SK-N-SH (cell line): ENCODE data around the gene HS1BP3.

ENCODE experiments used
- CTCF ChIP-seq: fragments of 200-600 bp; sonication (generic); IDR thresholded peaks from 2 replicates; pipeline ENCODE4 v1.6.1; 2017; ENCODE audit warnings: antibody characterized with exemption, mild to moderate bottlenecking, moderate library complexity
- EZH2phosphoT487 ChIP-seq: fragments of 200-600 bp; sonication (generic); IDR thresholded peaks from 2 replicates; pipeline ENCODE4 v1.6.1; 2017; ENCODE audit warnings: low read depth, mixed run types, mild to moderate bottlenecking, antibody characterized with exemption, moderate library complexity, borderline replicate concordance
- FOXJ3 ChIP-seq: sonication (generic); formaldehyde crosslinking; IDR thresholded peaks from 2 replicates; pipeline ENCODE4 v1.5.1; 2020; ENCODE audit warnings: mild to moderate bottlenecking, missing genetic modification reagents
- GABPA ChIP-seq: IDR thresholded peaks from 2 replicates; pipeline ENCODE4 v1.4.0; 2012; ENCODE audit warnings: low read depth, mild to moderate bottlenecking
- IRF3 ChIP-seq: fragments of 150-350 bp; IDR thresholded peaks from 2 replicates; pipeline ENCODE4 v1.6.1; 2016; ENCODE audit warnings: mild to moderate bottlenecking, low read depth, low read length
- JUND ChIP-seq: IDR thresholded peaks from 2 replicates; pipeline ENCODE4 v1.4.0; 2012
- MAX ChIP-seq: IDR thresholded peaks from 2 replicates; pipeline ENCODE4 v1.4.0; 2012; ENCODE audit warnings: low read depth
- MXI1 ChIP-seq: IDR thresholded peaks from 2 replicates; pipeline ENCODE4 v1.6.1; 2012; ENCODE audit warnings: mild to moderate bottlenecking, low read depth, low read length, improper control_type of control experiment
- NFIC ChIP-seq: IDR thresholded peaks from 2 replicates; pipeline ENCODE4 v1.4.0; 2012; ENCODE audit warnings: borderline replicate concordance
- POLR2AphosphoS5 ChIP-seq: IDR thresholded peaks from 2 replicates; pipeline ENCODE4 v1.6.1; 2012; ENCODE audit warnings: low read depth, low read length
- SIN3A ChIP-seq: IDR thresholded peaks from 2 replicates; pipeline ENCODE4 v1.6.1; 2012; ENCODE audit warnings: low read depth, mild to moderate bottlenecking, low read length, moderate library complexity, borderline replicate concordance
- TEAD4 ChIP-seq: IDR thresholded peaks from 2 replicates; pipeline ENCODE4 v1.4.0; 2012; ENCODE audit warnings: mild to moderate bottlenecking, borderline replicate concordance; ENCODE audit not compliant: insufficient read depth
- USF1 ChIP-seq: IDR thresholded peaks from 2 replicates; pipeline ENCODE4 v1.4.0; 2012; ENCODE audit warnings: low read depth, borderline replicate concordance
- YY1 ChIP-seq: IDR thresholded peaks from 2 replicates; pipeline ENCODE4 v1.4.0; 2012; ENCODE audit warnings: low read depth, mild to moderate bottlenecking

- no peak for TF ChIP-seq CTCF
- TF ChIP-seq TEAD4 = no peak
- TF ChIP-seq USF1 = no peak
- no peak for TF ChIP-seq JUND
- TF ChIP-seq MAX = no peak
- TF ChIP-seq IRF3 = no peak
- no peak for TF ChIP-seq EZH2phosphoT487
- TF ChIP-seq SIN3A = no peak
- TF ChIP-seq YY1 = no peak
- no peak for TF ChIP-seq NFIC
- no peak for TF ChIP-seq GABPA
- no peak for TF ChIP-seq FOXJ3
- no peak for TF ChIP-seq POLR2AphosphoS5
- TF ChIP-seq MXI1 = no peak
Measured at GRCh38 chr2:20583425-20583881, 67.4 kb downstream of the HS1BP3 start.
